ENCODE measurements around the gene TAF11.
"Not testable (repeated sequence)": the region's sequence is repeated elsewhere in the genome, so short reads cannot be mapped to it uniquely, and the experiment has no call there.

- not testable (repeated sequence) for TF ChIP-seq CTCF (IDR thresholded peaks at IDR 0.05); ZFX (IDR thresholded peaks at IDR 0.05; ENCODE audit: borderline replicate concordance)
These were observed 11.9 kb upstream of the TAF11 start for GRCh38 chr6:34899748-34900147.
